MCF 10A (cell line): ENCODE data around the gene PAK3. TPM values are rescaled to one million over a fixed set of nuclear protein-coding genes. Genes with fewer than 3 reads are reported as not detected.

Source experiments
- BruUV-seq: library from RNA; stranded (reverse); fragments of 400-500 nt; replicated peaks from 2 replicates; lab custom pipeline; 2021; lab: Mats Ljungman, UMichigan
- CTCF ChIA-PET: fragments of 300-600 bp; sonication (Branson Sonifier 250); formaldehyde crosslinking; extraction: SDS; loops from one replicate; lab custom pipeline; 2021; ENCODE audit warnings: antibody characterized with exemption, inconsistent platforms; lab: Yijun Ruan, JAX
- POLR2A ChIA-PET: fragments of 300-600, 350-650 bp; sonication (Branson Sonifier 250); formaldehyde crosslinking; extraction: SDS; loops from one replicate; lab custom pipeline; 2020; ENCODE audit warnings: antibody characterized with exemption, inconsistent platforms; lab: Yijun Ruan, JAX
- DNase-seq: peaks from one replicate; pipeline ENCODE4 v3.0.0-alpha.2; 2018; ENCODE audit not compliant: unreplicated experiment
- H3K27ac Mint-ChIP-seq: one replicate; pipeline ENCODE4 v1.8.0; 2022; ENCODE audit warnings: mild to moderate bottlenecking, low read depth, mixed read lengths; ENCODE audit not compliant: unreplicated experiment
- H3K27me3 Mint-ChIP-seq: one replicate; pipeline ENCODE4 v1.8.0; 2022; ENCODE audit warnings: mixed read lengths; ENCODE audit not compliant: insufficient read depth, unreplicated experiment
- H3K36me3 Mint-ChIP-seq: one replicate; pipeline ENCODE4 v1.8.0; 2022; ENCODE audit warnings: mild to moderate bottlenecking, moderate library complexity, mixed read lengths; ENCODE audit not compliant: insufficient read depth, unreplicated experiment
- H3K4me1 Mint-ChIP-seq: one replicate; pipeline ENCODE4 v1.8.0; 2022; ENCODE audit warnings: mixed read lengths; ENCODE audit not compliant: insufficient read depth, unreplicated experiment
- H3K4me3 Mint-ChIP-seq: one replicate; pipeline ENCODE4 v1.8.0; 2022; ENCODE audit warnings: mild to moderate bottlenecking, moderate library complexity, mixed read lengths; ENCODE audit not compliant: unreplicated experiment
- H3K9me3 Mint-ChIP-seq: one replicate; pipeline ENCODE4 v1.8.0; 2022; ENCODE audit warnings: mixed read lengths; ENCODE audit not compliant: unreplicated experiment
- CTCF ChIP-seq: fragments of 200-600 bp; IDR thresholded peaks from one replicate; pipeline ENCODE4 v1.8.0; 2022; ENCODE audit warnings: antibody characterized with exemption, mild to moderate bottlenecking; ENCODE audit not compliant: unreplicated experiment
- intact Hi-C: fragments of 100-400 bp; cut with micrococcal nuclease; formaldehyde crosslinking; loops from 2 replicates; pipeline ENCODE4 v1.14.1; 2022
- total RNA-seq: library from RNA; stranded (reverse); gene quantifications from 2 replicates; pipeline ENCODE4 v1.2.3, GENCODE V29; 2022

Gene PAK3
- total RNA-seq, 1 experiment from 2014 or later: 8.5 TPM

- CTCF ChIA-PET: interaction anchor here (0.6 to 7.1 kb wide), 2 partner anchors 62 to 249 kb away, joined by 4 to 57 read pairs; no protein-coding TSS in a partner anchor
- intact Hi-C loops: loop anchor here (5.0 kb wide), 1 partner anchor 140 kb away; no protein-coding TSS in a partner anchor
- POLR2A ChIA-PET: interaction anchor here (0.7 kb wide), 1 partner anchor 249 kb away, joined by 4 read pairs; no protein-coding TSS in a partner anchor
- TF ChIP-seq CTCF: no peak
- Mint-ChIP-seq H3K27ac (no peak overlapping the region), H3K36me3 (no peaks in the 10 kb centered on the region), H3K4me3 (no peak overlapping the region), H3K27me3 (peaks cover 21% of the 10 kb centered on the region), H3K9me3 (no peaks in the 10 kb centered on the region), H3K4me1 (no peaks in the 10 kb centered on the region)
- no TSS peak for BruUV-seq
- no peak for DNase-seq
Measured at GRCh38 chrX:111102636-111103035, 6.6 kb downstream of the PAK3 start.

- Mint-ChIP-seq H3K4me1 (no peaks in the 10 kb centered on the region), H3K9me3 (no peaks in the 10 kb centered on the region), H3K36me3 (no peaks in the 10 kb centered on the region), H3K27ac (no peak overlapping the region), H3K27me3 (peaks cover 15% of the 10 kb centered on the region), H3K4me3 (no peak overlapping the region)
- intact Hi-C loops: loop anchor here (5.0 kb wide), 1 partner anchor 139 kb away; no protein-coding TSS in a partner anchor
- BruUV-seq: no TSS peak
- ChIA-PET CTCF (interaction anchor here (0.7 to 7.1 kb wide), 4 partner anchors 12 to 665 kb away, joined by 3 to 57 read pairs (median 4); no protein-coding TSS in a partner anchor), POLR2A (no interaction called here)
- DNase-seq: no peak
- TF ChIP-seq CTCF: no peak
Measured at GRCh38 chrX:111103246-111103645, 7.3 kb downstream of the PAK3 start.

GRCh38 chrX:111110098-111110775 is 14.2 kb downstream of the PAK3 start:
- Mint-ChIP-seq H3K27ac (no peak overlapping the region), H3K4me1 (no peaks in the 10 kb centered on the region), H3K9me3 (no peaks in the 10 kb centered on the region), H3K4me3 (no peak overlapping the region), H3K27me3 (peaks cover 25% of the 10 kb centered on the region), H3K36me3 (no peaks in the 10 kb centered on the region)
- no peak for TF ChIP-seq CTCF
- peak; percentile 9 for DNase-seq
- no TSS peak for BruUV-seq
- ChIA-PET POLR2A (interaction anchor here (0.6 kb wide), 1 partner anchor 649 kb away, joined by 3 read pairs; no protein-coding TSS in a partner anchor), CTCF (interaction anchor here (0.5 to 1.6 kb wide), 6 partner anchors 9 to 256 kb away, joined by 3 to 5 read pairs (median 3); no protein-coding TSS in a partner anchor)
- intact Hi-C loops: no loop called here

GRCh38 chrX:111114806-111115205 is 18.8 kb downstream of the PAK3 start:
- Mint-ChIP-seq H3K4me3 (no peak overlapping the region), H3K27me3 (peaks cover 50% of the 10 kb centered on the region), H3K36me3 (no peaks in the 10 kb centered on the region), H3K27ac (no peak overlapping the region), H3K4me1 (no peaks in the 10 kb centered on the region), H3K9me3 (no peaks in the 10 kb centered on the region)
- ChIA-PET CTCF (interaction anchor here (0.8 to 1.5 kb wide), 2 partner anchors 11 to 261 kb away, joined by 3 read pairs; no protein-coding TSS in a partner anchor), POLR2A (no interaction called here)
- TF ChIP-seq CTCF: no peak
- no peak for DNase-seq
- no TSS peak for BruUV-seq
- intact Hi-C loops: no loop called here
